K562 (cell line): Measurements from ENCODE around the gene MYO16. TPM values are rescaled to one million over a fixed set of nuclear protein-coding genes. Genes with fewer than 3 reads are reported as not detected.

Source experiments
- ATAC-seq: fragments of 200-7000 bp; cut with Tn5 transposase; 3 replicates; pipeline ENCODE4 v1.9.1; 2020; ENCODE audit warnings: moderate library complexity
- BruUV-seq: library from RNA; stranded (reverse); fragments of 400-500 nt; replicated peaks from 2 replicates; lab custom pipeline; 2021; lab: Mats Ljungman, UMichigan
- CTCF ChIA-PET: fragments of 300-600 bp; formaldehyde crosslinking; extraction: SDS; loops from one replicate; lab custom pipeline; 2021; ENCODE audit warnings: low intra/inter-chr PET ratio; lab: Yijun Ruan, JAX
- POLR2A ChIA-PET: fragments of 300-600, 350-650 bp; sonication (Branson Sonifier 250); formaldehyde crosslinking; extraction: SDS; loops from one replicate; lab custom pipeline; 2021; ENCODE audit warnings: antibody characterized with exemption, inconsistent platforms; lab: Yijun Ruan, JAX
- DNase-seq, 4 experiments: peaks; one replicate each; pipeline versions ENCODE4 v3.0.0 to v3.0.0-alpha.2; 2011 to 2018; ENCODE audit warnings: low spot score in 3 of 4, mixed read lengths in 3 of 4; ENCODE audit errors: extremely low read depth in 1 of 4
- FAIRE-seq: peaks from 2 replicates; lab custom pipeline; 2011; peaks lifted over from hg19 to GRCh38; lab: Jason Lieb, UNC
- H2AFZ ChIP-seq: 2 replicates; pipeline ENCODE4 v1.6.0; 2011; ENCODE audit warnings: low read depth, low read length, control low read depth, inconsistent platforms
- H3K27ac ChIP-seq: fragments of 200-600 bp; 3 replicates; pipeline ENCODE4 v1.8.0; 2011; ENCODE audit warnings: low read depth, mild to moderate bottlenecking, control low read depth, inconsistent platforms, low read length, moderate library complexity, mixed read lengths; ENCODE audit errors: extremely low read depth
- H3K27me3 ChIP-seq, 2 experiments: fragments of 300-600 bp in 1 of 2; 2 replicates in 1 of 2; 3 replicates in 1 of 2; pipeline versions ENCODE4 v1.6.0 to v1.8.0; 2011; ENCODE audit warnings: inconsistent platforms in 2 of 2, low read length in 2 of 2, mild to moderate bottlenecking in 1 of 2, mixed read lengths in 1 of 2, moderate library complexity in 1 of 2; ENCODE audit not compliant: control insufficient read depth in 2 of 2, insufficient read depth in 2 of 2
- H3K36me3 ChIP-seq: fragments of 300-600 bp; 3 replicates; pipeline ENCODE4 v1.8.0; 2011; ENCODE audit warnings: mild to moderate bottlenecking, low read length, inconsistent platforms; ENCODE audit not compliant: control insufficient read depth, insufficient read depth
- H3K4me1 ChIP-seq, 2 experiments: fragments of 200-600 bp in 1 of 2; replicated peaks in 1 of 2; 2 replicates in 1 of 2; 3 replicates in 1 of 2; pipeline versions ENCODE4 v1.5.1 to v1.8.0; 2011; ENCODE audit warnings: inconsistent platforms in 2 of 2, low read length in 2 of 2, mild to moderate bottlenecking in 1 of 2, mixed read lengths in 1 of 2, moderate library complexity in 1 of 2; ENCODE audit not compliant: control insufficient read depth in 2 of 2, insufficient read depth in 2 of 2
- H3K4me2 ChIP-seq: 2 replicates; pipeline ENCODE4 v1.6.1; 2011; ENCODE audit warnings: low read length, control low read depth, inconsistent platforms, mixed read lengths; ENCODE audit not compliant: insufficient read depth
- H3K4me3 ChIP-seq: fragments of 200-600 bp; sonication (generic), shearing (Covaris generic); 2 replicates; pipeline ENCODE4 v1.5.1; 2016; ENCODE audit warnings: control low read depth, inconsistent platforms
- H3K79me2 ChIP-seq: fragments of 200-600 bp; 3 replicates; pipeline ENCODE4 v1.8.0; 2011; ENCODE audit warnings: low read length, inconsistent platforms; ENCODE audit not compliant: control insufficient read depth, insufficient read depth
- H3K9ac ChIP-seq, 2 experiments: 2 replicates each; pipeline versions ENCODE4 v1.6.0 to v1.6.1; 2011; ENCODE audit warnings: low read depth in 2 of 2, low read length in 2 of 2, control low read depth in 1 of 2, inconsistent platforms in 1 of 2, mild to moderate bottlenecking in 1 of 2, mixed read lengths in 1 of 2; ENCODE audit not compliant: insufficient read depth in 1 of 2
- H3K9me1 ChIP-seq: one replicate; pipeline ENCODE4 v1.6.0; 2011; ENCODE audit warnings: inconsistent platforms, mild to moderate bottlenecking, low read length, moderate library complexity; ENCODE audit not compliant: control insufficient read depth, insufficient read depth
- H3K9me3 ChIP-seq: replicated peaks from 2 replicates; pipeline ENCODE4 v1.5.1; 2011; ENCODE audit warnings: low read depth, low read length, inconsistent platforms; ENCODE audit not compliant: control insufficient read depth, insufficient read depth
- H4K20me1 ChIP-seq: replicated peaks from 2 replicates; pipeline ENCODE4 v1.6.1; 2011; ENCODE audit warnings: low read length, inconsistent platforms, mixed read lengths; ENCODE audit not compliant: control insufficient read depth, insufficient read depth
- ASH1L ChIP-seq: fragments of 450-650 bp; IDR thresholded peaks from 2 replicates; pipeline ENCODE4 v1.6.1; 2018; ENCODE audit warnings: borderline replicate concordance, mild to moderate bottlenecking, low read depth; ENCODE audit not compliant: partially characterized antibody
- ELF2 ChIP-seq: fragments of 250-450 bp; sonication (Bioruptor Pico); IDR thresholded peaks from 2 replicates; pipeline ENCODE4 v1.5.0; 2021; ENCODE audit warnings: mild to moderate bottlenecking
- ESRRA ChIP-seq: fragments of 450-650 bp; IDR thresholded peaks from 2 replicates; pipeline ENCODE4 v1.6.1; 2014; ENCODE audit warnings: low read depth, mild to moderate bottlenecking, moderate library complexity, borderline replicate concordance
- ESRRB ChIP-seq: fragments of 250-450 bp; sonication (Bioruptor Pico); IDR thresholded peaks from 2 replicates; pipeline ENCODE4 v1.5.0; 2020; ENCODE audit warnings: mild to moderate bottlenecking, moderate library complexity, borderline replicate concordance
- LEF1 ChIP-seq: fragments of 450-650 bp; IDR thresholded peaks from 2 replicates; pipeline ENCODE4 v1.6.1; 2016; ENCODE audit warnings: mild to moderate bottlenecking
- MLX ChIP-seq, 2 experiments: fragments of 450-650 bp in 1 of 2; sonication (generic) in 1 of 2; formaldehyde crosslinking; conservative IDR thresholded peaks; 2 replicates each; pipeline versions ENCODE4 v1.4.0 to v1.8.1; 2020 to 2022; ENCODE audit warnings: mild to moderate bottlenecking in 1 of 2, missing genetic modification reagents in 1 of 2
- MYBL2 ChIP-seq, 2 experiments: fragments of 450-650 bp in 1 of 2; sonication (generic) in 1 of 2; formaldehyde crosslinking in 1 of 2; IDR thresholded peaks; 2 replicates each; pipeline versions ENCODE4 v1.6.1 to v1.8.1; 2017 to 2022; ENCODE audit warnings: borderline replicate concordance in 1 of 2, inconsistent platforms in 1 of 2, low read depth in 1 of 2, mild to moderate bottlenecking in 1 of 2, missing genetic modification reagents in 1 of 2, moderate library complexity in 1 of 2
- PCBP1 ChIP-seq: fragments of 200-400 bp; formaldehyde crosslinking; IDR thresholded peaks from 2 replicates; pipeline ENCODE4 v1.6.1; 2018; ENCODE audit warnings: mild to moderate bottlenecking, low read depth, low read length; ENCODE audit not compliant: poor library complexity, severe bottlenecking
- PHB2 ChIP-seq: fragments of 450-650 bp; IDR thresholded peaks from 2 replicates; pipeline ENCODE4 v1.6.1; 2017; ENCODE audit warnings: low read depth
- SIX5 ChIP-seq, 2 experiments: IDR thresholded peaks; 2 replicates each; pipeline ENCODE4 v1.6.1; 2011; ENCODE audit warnings: low read length in 2 of 2, borderline replicate concordance in 1 of 2, low read depth in 1 of 2, mild to moderate bottlenecking in 1 of 2, moderate library complexity in 1 of 2; ENCODE audit not compliant: insufficient read depth in 1 of 2
- TAF9B ChIP-seq: fragments of 450-650 bp; IDR thresholded peaks from 2 replicates; pipeline ENCODE4 v1.6.1; 2018; ENCODE audit warnings: mild to moderate bottlenecking; ENCODE audit not compliant: partially characterized antibody
- ZNF253 ChIP-seq: fragments of 250-450 bp; sonication (Bioruptor Pico); conservative IDR thresholded peaks from 2 replicates; pipeline ENCODE4 v1.6.1; 2021; ENCODE audit warnings: mild to moderate bottlenecking
- WGBS: fragments of 100-300 bp; shearing (Covaris generic); methylation state at CpG from one replicate; pipeline ENCODE4 v1.1.6; 2016; ENCODE audit warnings: low coverage, mixed read lengths; ENCODE audit not compliant: insufficient coverage; ENCODE audit errors: missing lambda C conversion rate; 5-methylcytosine and 5-hydroxymethylcytosine counted together
- in situ Hi-C: fragments of 300-500 bp; cut with MboI; formaldehyde crosslinking; loops from 4 replicates; pipeline ENCODE4 v1.15.0; 2018; ENCODE audit warnings: inconsistent platforms, mixed read lengths
- intact Hi-C: fragments of 100-400 bp; cut with micrococcal nuclease; formaldehyde crosslinking; loops from 2 replicates; pipeline ENCODE4 v1.14.2; 2022
- polyA plus RNA-seq, 8 experiments: library from polyadenylated mRNA; depleted of rRNA in 4 of 8; stranded (reverse) in 5 of 8; unstranded in 3 of 8; fragments of >200 nt; fragmentation: Nextera tagmentation in 2 of 8; fragmentation: Illumina TruSeq in 1 of 8; extraction: Ambion mirVana in 2 of 8; extraction: Trizol in 1 of 8; gene quantifications; 2 replicates each; pipeline versions ENCODE4 v1.2.1 to v1.2.3, GENCODE V29; 2011 to 2014; ENCODE audit warnings: inconsistent platforms in 1 of 8, missing spikeins in 1 of 8
- total RNA-seq, 7 experiments: library from RNA; depleted of rRNA in 6 of 7; stranded (reverse); fragments of >200 nt in 6 of 7; fragmentation: Illumina TruSeq in 2 of 7; extraction: Trizol in 2 of 7; gene quantifications; 2 replicates each; pipeline versions ENCODE4 v1.2.1 to v1.2.3, GENCODE V29; 2011 to 2021; ENCODE audit warnings: low replicate concordance in 1 of 7

The MYO16 gene
- total and polyA plus RNA-seq, 9 of the 15 experiments (the other 6 are each of a cell fraction or from before 2014, with no cell fraction given), result 4.3 to 45.7 (median 12.1) TPM

DNA sequence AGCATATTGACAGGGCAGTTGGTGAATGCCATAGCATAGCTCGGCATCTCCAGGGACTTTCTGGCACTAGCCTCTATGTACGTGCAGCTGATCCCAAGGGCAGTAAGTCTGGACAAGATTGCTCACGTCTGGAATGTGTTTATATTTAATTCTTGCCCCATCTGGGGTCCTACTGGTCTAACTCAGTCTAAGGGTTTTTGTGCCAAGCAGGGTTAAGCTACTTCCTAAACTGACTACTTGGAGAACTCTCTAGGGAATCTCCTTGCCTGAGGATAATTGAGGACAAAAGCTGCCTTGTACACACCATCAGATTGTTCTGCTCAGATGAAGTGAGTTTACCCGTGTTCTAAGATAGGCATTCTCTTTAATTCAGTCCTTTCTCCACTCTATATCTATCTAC, 358.1 kb downstream of the MYO16 start:
- Histone ChIP-seq H3K9me1 (no peaks in the 10 kb centered on the region), H3K36me3 (no peaks in the 10 kb centered on the region), H3K79me2 (no peaks in the 10 kb centered on the region), H3K4me3 (no peak overlapping the region), H3K9ac (no peak overlapping the region), H4K20me1 (no peaks in the 10 kb centered on the region), H3K27me3 (no peaks in the 10 kb centered on the region), H3K9me3 (no peaks in the 10 kb centered on the region), H3K4me2 (no peak overlapping the region), H2AFZ (no peak overlapping the region), H3K4me1 (no peaks in the 10 kb centered on the region), H3K27ac (no peak overlapping the region)
- DNase-seq (no peak), FAIRE-seq (no peak), ATAC-seq (no peak)
- TF ChIP-seq MLX (CRISPR knock-in tag; conservative IDR thresholded peaks at IDR 0.05), result no peak
- TF ChIP-seq PCBP1, result no peak
- no peak for TF ChIP-seq SIX5 (IDR thresholded peaks at IDR 0.05; ENCODE audit: borderline replicate concordance in 1 of 2, insufficient read depth in 1 of 2, low read depth in 1 of 2, low read length in 2 of 2)
- TF ChIP-seq ZNF253 (CRISPR knock-in tag), result no peak
- TF ChIP-seq LEF1, result no peak
- no peak for TF ChIP-seq ESRRA
- no peak for TF ChIP-seq ESRRB (CRISPR knock-in tag)
- TF ChIP-seq ASH1L, result no peak
- no peak for TF ChIP-seq TAF9B
- no peak for TF ChIP-seq PHB2
- no peak for TF ChIP-seq ELF2 (CRISPR knock-in tag)
- no peak for TF ChIP-seq MYBL2 (IDR thresholded peaks at IDR 0.05; ENCODE audit: low read depth)
- no peak for TF ChIP-seq MYBL2 (CRISPR knock-in tag; IDR thresholded peaks at IDR 0.05; ENCODE audit: borderline replicate concordance)
- CTCF ChIA-PET, result no interaction called here
- no TSS peak for BruUV-seq
- POLR2A ChIA-PET, result no interaction called here
- intact Hi-C loops, result no loop called here
- 18% methylated on average over 4 of the region's 4 CpGs for WGBS
- in situ Hi-C loops, result no loop called here
